OCI-LY3 (cell line): ENCODE measurements around the gene RSPO3.

Source experiments
- EZH2phosphoT487 ChIP-seq: fragments of 200-600 bp; shearing (Covaris generic); IDR thresholded peaks from 2 replicates; pipeline ENCODE4 v1.6.1; 2018; ENCODE audit warnings: antibody characterized with exemption, mixed run types, low read depth
- TF ChIP-seq, protein P1 (sequence below): fragments of 200-600, 300-600 bp; sonication (generic); IDR thresholded peaks from 2 replicates; pipeline ENCODE4 v1.5.1; 2014; ENCODE audit warnings: antibody characterized with exemption, low read length, low read depth

DNA sequence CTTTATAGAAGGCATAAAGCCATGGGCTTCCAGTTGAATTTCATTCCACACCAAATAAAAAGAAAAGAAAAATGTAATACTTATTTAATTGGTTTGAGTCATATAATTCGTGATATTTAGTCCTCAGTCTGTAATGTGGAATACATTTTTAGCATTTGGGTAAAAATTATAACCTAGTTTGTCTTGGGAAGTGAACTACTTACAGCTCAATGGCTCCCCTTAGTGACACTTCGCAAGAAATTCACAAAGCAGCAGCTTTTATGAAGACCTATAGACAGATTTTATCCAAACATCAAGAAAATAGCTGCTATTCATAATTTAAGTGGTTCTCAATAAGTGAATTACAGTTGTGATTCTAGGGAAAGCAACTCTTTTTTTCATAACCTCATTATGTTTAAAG is 72.1 kb downstream of the RSPO3 start:
- TF ChIP-seq, protein P1, sequence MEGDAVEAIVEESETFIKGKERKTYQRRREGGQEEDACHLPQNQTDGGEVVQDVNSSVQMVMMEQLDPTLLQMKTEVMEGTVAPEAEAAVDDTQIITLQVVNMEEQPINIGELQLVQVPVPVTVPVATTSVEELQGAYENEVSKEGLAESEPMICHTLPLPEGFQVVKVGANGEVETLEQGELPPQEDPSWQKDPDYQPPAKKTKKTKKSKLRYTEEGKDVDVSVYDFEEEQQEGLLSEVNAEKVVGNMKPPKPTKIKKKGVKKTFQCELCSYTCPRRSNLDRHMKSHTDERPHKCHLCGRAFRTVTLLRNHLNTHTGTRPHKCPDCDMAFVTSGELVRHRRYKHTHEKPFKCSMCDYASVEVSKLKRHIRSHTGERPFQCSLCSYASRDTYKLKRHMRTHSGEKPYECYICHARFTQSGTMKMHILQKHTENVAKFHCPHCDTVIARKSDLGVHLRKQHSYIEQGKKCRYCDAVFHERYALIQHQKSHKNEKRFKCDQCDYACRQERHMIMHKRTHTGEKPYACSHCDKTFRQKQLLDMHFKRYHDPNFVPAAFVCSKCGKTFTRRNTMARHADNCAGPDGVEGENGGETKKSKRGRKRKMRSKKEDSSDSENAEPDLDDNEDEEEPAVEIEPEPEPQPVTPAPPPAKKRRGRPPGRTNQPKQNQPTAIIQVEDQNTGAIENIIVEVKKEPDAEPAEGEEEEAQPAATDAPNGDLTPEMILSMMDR = peak; percentile 53
- no peak for TF ChIP-seq EZH2phosphoT487
